ENCODE results near the gene IKZF2.

IKZF2 gene

DNA sequence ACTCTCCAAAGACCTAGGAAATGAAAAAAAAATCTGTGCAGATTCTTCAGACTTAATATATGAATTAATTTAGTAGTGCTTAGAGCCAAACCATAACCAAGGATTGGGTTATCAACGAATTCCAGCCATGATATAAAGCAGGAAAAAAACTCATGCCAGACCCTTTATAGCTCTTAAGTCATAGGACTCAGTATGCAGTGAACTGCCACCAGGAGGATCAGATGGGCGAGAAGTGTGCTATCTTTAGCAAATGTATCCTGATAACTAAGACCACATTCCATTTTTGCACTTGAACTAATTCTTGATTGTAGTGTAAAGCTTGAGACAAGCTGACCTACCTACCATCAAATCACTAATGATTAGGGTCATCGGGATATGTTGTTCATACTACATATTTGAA is 178.1 kb downstream of the IKZF2 start:
- TF ChIP-seq NFRKB (IDR thresholded peaks at IDR 0.05) (no peak), TARDBP (IDR thresholded peaks at IDR 0.05) (no peak), L3MBTL2 (conservative IDR thresholded peaks at IDR 0.05) (no peak), HDGF (IDR thresholded peaks at IDR 0.05; ENCODE audit: borderline replicate concordance) (no peak), SUZ12 (IDR thresholded peaks at IDR 0.05) (no peak), LEF1 (IDR thresholded peaks at IDR 0.05; ENCODE audit: borderline replicate concordance) (no peak), ELF4 (IDR thresholded peaks at IDR 0.05) (no peak), FOXM1 (IDR thresholded peaks at IDR 0.05; ENCODE audit: borderline replicate concordance) (no peak), ZNF384 (IDR thresholded peaks at IDR 0.05) (no peak), CTBP1 (IDR thresholded peaks at IDR 0.05; ENCODE audit: borderline replicate concordance) (no peak)
- TF ChIP-seq, protein P1, sequence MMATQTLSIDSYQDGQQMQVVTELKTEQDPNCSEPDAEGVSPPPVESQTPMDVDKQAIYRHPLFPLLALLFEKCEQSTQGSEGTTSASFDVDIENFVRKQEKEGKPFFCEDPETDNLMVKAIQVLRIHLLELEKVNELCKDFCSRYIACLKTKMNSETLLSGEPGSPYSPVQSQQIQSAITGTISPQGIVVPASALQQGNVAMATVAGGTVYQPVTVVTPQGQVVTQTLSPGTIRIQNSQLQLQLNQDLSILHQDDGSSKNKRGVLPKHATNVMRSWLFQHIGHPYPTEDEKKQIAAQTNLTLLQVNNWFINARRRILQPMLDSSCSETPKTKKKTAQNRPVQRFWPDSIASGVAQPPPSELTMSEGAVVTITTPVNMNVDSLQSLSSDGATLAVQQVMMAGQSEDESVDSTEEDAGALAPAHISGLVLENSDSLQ (IDR thresholded peaks at IDR 0.05) = no peak
- CTCF ChIA-PET = no interaction called here
- DNase-seq (ENCODE audit: extremely low spot score) = no peak
- POLR2A ChIA-PET = no interaction called here

DNA sequence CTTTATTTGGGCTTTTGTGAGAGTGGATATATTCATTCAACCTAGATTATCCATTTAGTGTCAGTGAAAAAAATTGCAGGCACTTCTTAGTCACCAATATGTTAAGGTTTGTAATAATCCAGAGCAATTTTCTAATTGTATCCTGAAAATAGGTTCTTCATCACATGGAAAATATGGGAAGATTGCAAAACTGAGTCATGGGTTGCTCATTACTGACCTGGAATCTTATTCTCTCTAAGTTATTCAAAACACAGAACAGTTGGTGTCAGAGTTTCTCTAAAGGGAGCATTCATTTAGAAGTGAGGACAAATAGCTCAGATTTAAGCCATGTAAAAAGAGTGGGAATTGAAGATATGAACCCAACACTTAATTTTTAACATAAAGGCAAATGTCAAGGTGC is 181.3 kb downstream of the IKZF2 start:
- CTCF ChIA-PET = no interaction called here
- no peak for TF ChIP-seq HDGF (IDR thresholded peaks at IDR 0.05; ENCODE audit: borderline replicate concordance)
- no peak for TF ChIP-seq ELF4 (IDR thresholded peaks at IDR 0.05)
- no peak for TF ChIP-seq FOXK2 (IDR thresholded peaks at IDR 0.05)
- no peak for TF ChIP-seq TARDBP (IDR thresholded peaks at IDR 0.05)
- TF ChIP-seq NFRKB (IDR thresholded peaks at IDR 0.05) = no peak
- TF ChIP-seq CTBP1 (IDR thresholded peaks at IDR 0.05; ENCODE audit: borderline replicate concordance) = no peak
- TF ChIP-seq ARNT (IDR thresholded peaks at IDR 0.05) = no peak
- no peak for TF ChIP-seq SUZ12 (IDR thresholded peaks at IDR 0.05)
- no peak for TF ChIP-seq BHLHE40 (IDR thresholded peaks at IDR 0.05; ENCODE audit: borderline replicate concordance)
- no peak for TF ChIP-seq FOXA1 (IDR thresholded peaks at IDR 0.05)
- no peak for TF ChIP-seq SP1 (IDR thresholded peaks at IDR 0.05)
- TF ChIP-seq L3MBTL2 (conservative IDR thresholded peaks at IDR 0.05) = no peak
- no peak for TF ChIP-seq LEF1 (IDR thresholded peaks at IDR 0.05; ENCODE audit: borderline replicate concordance)
- TF ChIP-seq FOXM1 (IDR thresholded peaks at IDR 0.05; ENCODE audit: borderline replicate concordance) = no peak
- no peak for TF ChIP-seq ZNF384 (IDR thresholded peaks at IDR 0.05)
- TF ChIP-seq, protein P1 (IDR thresholded peaks at IDR 0.05) = no peak
- POLR2A ChIA-PET = no interaction called here
- no peak for DNase-seq (ENCODE audit: extremely low spot score)

DNA sequence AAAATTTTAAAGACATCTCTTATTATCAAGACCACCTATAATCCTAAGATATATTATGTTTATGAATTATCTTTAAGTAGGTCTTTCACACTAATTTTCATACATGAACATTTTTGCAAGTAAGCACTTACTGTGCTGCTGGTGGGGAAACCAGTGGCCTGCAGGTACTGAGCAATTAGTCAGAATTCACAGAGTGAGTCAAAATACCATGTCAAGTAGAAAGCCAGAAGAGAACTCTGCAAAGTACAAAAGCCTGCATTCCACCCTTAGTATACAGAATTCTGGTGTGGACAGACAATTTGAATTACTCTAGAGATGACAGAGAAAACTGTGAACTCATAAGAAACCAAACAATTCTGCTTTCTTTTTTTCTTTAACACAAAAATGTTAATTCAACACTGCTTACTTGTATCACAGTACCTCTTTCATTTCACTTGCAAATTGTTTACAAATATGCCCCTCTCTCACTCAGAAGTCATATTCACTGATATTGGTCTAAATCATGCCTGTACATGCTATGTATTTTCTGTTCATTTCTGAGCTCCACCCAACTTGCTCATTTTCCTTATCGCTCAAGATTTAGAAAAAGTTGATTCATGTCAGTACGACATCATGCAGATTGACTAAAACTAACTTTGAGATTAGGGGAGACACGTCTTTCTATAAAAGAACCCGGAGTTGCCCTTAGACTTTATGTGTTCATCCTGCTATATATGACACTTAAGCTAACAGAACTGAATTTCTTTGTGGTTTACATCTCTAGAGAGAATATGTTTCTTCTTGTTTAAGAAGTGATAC is 182.9 kb downstream of the IKZF2 start:
- POLR2A ChIA-PET = no interaction called here
- TF ChIP-seq, protein P1 (IDR thresholded peaks at IDR 0.05) = no peak
- no peak for TF ChIP-seq SP1 (IDR thresholded peaks at IDR 0.05)
- TF ChIP-seq TARDBP (IDR thresholded peaks at IDR 0.05) = no peak
- TF ChIP-seq CTBP1 (IDR thresholded peaks at IDR 0.05; ENCODE audit: borderline replicate concordance) = no peak
- no peak for TF ChIP-seq L3MBTL2 (conservative IDR thresholded peaks at IDR 0.05)
- no peak for TF ChIP-seq HDGF (IDR thresholded peaks at IDR 0.05; ENCODE audit: borderline replicate concordance)
- no peak for TF ChIP-seq SUZ12 (IDR thresholded peaks at IDR 0.05)
- no peak for TF ChIP-seq LEF1 (IDR thresholded peaks at IDR 0.05; ENCODE audit: borderline replicate concordance)
- no peak for TF ChIP-seq ARNT (IDR thresholded peaks at IDR 0.05)
- no peak for TF ChIP-seq BHLHE40 (IDR thresholded peaks at IDR 0.05; ENCODE audit: borderline replicate concordance)
- no peak for TF ChIP-seq ZNF384 (IDR thresholded peaks at IDR 0.05)
- TF ChIP-seq FOXK2 (IDR thresholded peaks at IDR 0.05) = no peak
- TF ChIP-seq NFRKB (IDR thresholded peaks at IDR 0.05) = no peak

DNA sequence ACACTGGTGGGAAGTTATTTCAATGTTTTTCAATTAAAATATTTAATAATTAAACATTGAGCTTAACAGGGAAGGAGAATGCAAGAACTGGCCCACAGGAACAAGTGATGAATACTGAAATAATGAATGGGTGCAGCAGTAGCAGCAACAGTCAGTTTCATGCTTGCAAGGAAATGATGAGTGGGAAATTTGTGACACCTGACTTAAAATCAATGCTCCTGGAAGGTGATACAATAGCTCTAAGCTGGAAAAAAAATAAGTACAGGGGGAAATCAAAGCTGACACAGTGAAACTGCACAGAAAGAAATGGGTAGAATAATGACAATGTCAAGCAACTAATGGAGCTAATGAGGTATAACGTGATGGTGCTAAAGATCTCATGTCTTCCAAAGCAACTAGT is 184.5 kb downstream of the IKZF2 start:
- DNase-seq (ENCODE audit: extremely low spot score) = no peak
- ChIA-PET CTCF (interaction anchor here (0.6 kb wide), 1 partner anchor 1711 kb away, joined by 3 read pairs; no protein-coding TSS in a partner anchor), POLR2A (no interaction called here)
- TF ChIP-seq SUZ12 (IDR thresholded peaks at IDR 0.05) (no peak), FOXA1 (IDR thresholded peaks at IDR 0.05) (no peak), ZNF384 (IDR thresholded peaks at IDR 0.05) (no peak), SP1 (IDR thresholded peaks at IDR 0.05) (no peak), HDGF (IDR thresholded peaks at IDR 0.05; ENCODE audit: borderline replicate concordance) (no peak), TARDBP (IDR thresholded peaks at IDR 0.05) (no peak), L3MBTL2 (conservative IDR thresholded peaks at IDR 0.05) (no peak), BHLHE40 (IDR thresholded peaks at IDR 0.05; ENCODE audit: borderline replicate concordance) (no peak), ELF4 (IDR thresholded peaks at IDR 0.05) (no peak), LEF1 (IDR thresholded peaks at IDR 0.05; ENCODE audit: borderline replicate concordance) (no peak), FOXM1 (IDR thresholded peaks at IDR 0.05; ENCODE audit: borderline replicate concordance) (no peak)
- TF ChIP-seq, protein P1 (IDR thresholded peaks at IDR 0.05) = no peak

More for the DNA sequence above, 182.9 kb downstream of the IKZF2 start:
- no peak for DNase-seq (ENCODE audit: extremely low spot score)
- CTCF ChIA-PET = no interaction called here

DNA sequence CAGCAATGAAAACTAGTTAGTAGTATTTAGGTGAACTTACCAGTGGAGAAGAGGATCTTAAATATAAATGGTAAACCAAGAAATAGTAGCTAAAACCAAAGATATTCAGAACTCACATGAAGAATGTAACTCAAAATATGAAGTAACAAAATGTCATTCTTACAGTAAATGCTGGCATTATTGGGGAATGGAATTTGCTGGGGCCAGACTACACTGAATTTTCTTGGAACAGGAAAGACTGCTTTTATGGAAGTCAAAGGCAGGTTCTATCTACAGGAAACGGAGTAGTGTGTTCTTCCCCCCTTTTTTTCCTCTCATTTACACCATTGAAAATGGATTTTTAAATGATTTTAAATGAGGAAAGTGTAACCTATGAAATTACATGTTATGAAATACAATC is 188.7 kb downstream of the IKZF2 start:
- CTCF ChIA-PET = no interaction called here
- TF ChIP-seq FOXA1 (IDR thresholded peaks at IDR 0.05) (no peak), FOXM1 (IDR thresholded peaks at IDR 0.05; ENCODE audit: borderline replicate concordance) (no peak), FOXK2 (IDR thresholded peaks at IDR 0.05) (no peak)
- TF ChIP-seq, protein P1 (IDR thresholded peaks at IDR 0.05) = no peak
- no peak for DNase-seq (ENCODE audit: extremely low spot score)
- POLR2A ChIA-PET = no interaction called here

Measured in HEK293T (cell line).